Esophagus squamous epithelium (tissue), 5 donors: Measurements from ENCODE around the gene FGF1. TPM values are rescaled to one million over a fixed set of nuclear protein-coding genes. Genes with fewer than 3 reads are reported as not detected.

Experiments
- DNase-seq: peaks from one replicate; lab custom pipeline; 2025; lab: John Stamatoyannopoulos, UW
- H3K27ac ChIP-seq, 4 donors: fragments of 200-600 bp; sonication (generic); one replicate each; pipeline ENCODE4 v1.5.1; 2016 to 2019; ENCODE audit warnings: mild to moderate bottlenecking in 1 of 4
- H3K27me3 ChIP-seq, 4 donors: fragments of 200-600 bp; sonication (generic); 1 replicate in 3 of 4; 2 replicates in 1 of 4; pipeline versions ENCODE4 v1.5.1 to v1.6.0; 2017 to 2021; ENCODE audit warnings: antibody characterized with exemption in 1 of 4
- H3K36me3 ChIP-seq, 3 donors: fragments of 200-600 bp; sonication (generic); one replicate each; pipeline ENCODE4 v1.5.1; 2016 to 2019
- H3K4me1 ChIP-seq, 3 donors: fragments of 200-600 bp; sonication (generic); one replicate each; pipeline ENCODE4 v1.5.1; 2017 to 2019
- H3K4me3 ChIP-seq, 4 donors: fragments of 200-600 bp; sonication (generic); 1 replicate in 3 of 4; 2 replicates in 1 of 4; pipeline ENCODE4 v1.5.1; 2016 to 2019; ENCODE audit warnings: mild to moderate bottlenecking in 2 of 4, moderate library complexity in 1 of 4
- H3K9me3 ChIP-seq, 3 donors: fragments of 200-600 bp; sonication (generic); one replicate each; pipeline ENCODE4 v1.5.1; 2016 to 2019
- CTCF ChIP-seq, 6 experiments: fragments of 450-650 bp in 4 of 6; fragments of 200-600 bp in 2 of 6; sonication (generic) in 2 of 6; IDR thresholded peaks; one replicate each; pipeline ENCODE4 v1.5.1; 2016 to 2019; ENCODE audit warnings: antibody characterized with exemption in 6 of 6, mild to moderate bottlenecking in 4 of 6, moderate library complexity in 4 of 6
- POLR2A ChIP-seq, 4 donors: fragments of 450-650 bp; IDR thresholded peaks; one replicate each; pipeline ENCODE4 v1.6.1; 2017; ENCODE audit warnings: antibody characterized with exemption in 4 of 4, mild to moderate bottlenecking in 4 of 4, moderate library complexity in 3 of 4
- WGBS, 2 donors: methylation state at CpG; one replicate each; pipeline ENCODE4 v1.1.5; 2018; 5-methylcytosine and 5-hydroxymethylcytosine counted together
- intact Hi-C: fragments of 100-400 bp; cut with DNase I; formaldehyde crosslinking; loops from one replicate; pipeline ENCODE4 v1.15.0; 2022
- total RNA-seq, 4 donors: library from RNA; depleted of rRNA; stranded (reverse); fragments of >200 nt; gene quantifications; one replicate each; pipeline ENCODE4 v1.1.0, GENCODE V29; 2016
- donor health status: DM: yes; HTN: yes; CAD: no.

The FGF1 gene
- total RNA-seq, 4 donors from 2014 or later = 0.38 to 2.4 (median 1.6) TPM; not detected in 1

DNA sequence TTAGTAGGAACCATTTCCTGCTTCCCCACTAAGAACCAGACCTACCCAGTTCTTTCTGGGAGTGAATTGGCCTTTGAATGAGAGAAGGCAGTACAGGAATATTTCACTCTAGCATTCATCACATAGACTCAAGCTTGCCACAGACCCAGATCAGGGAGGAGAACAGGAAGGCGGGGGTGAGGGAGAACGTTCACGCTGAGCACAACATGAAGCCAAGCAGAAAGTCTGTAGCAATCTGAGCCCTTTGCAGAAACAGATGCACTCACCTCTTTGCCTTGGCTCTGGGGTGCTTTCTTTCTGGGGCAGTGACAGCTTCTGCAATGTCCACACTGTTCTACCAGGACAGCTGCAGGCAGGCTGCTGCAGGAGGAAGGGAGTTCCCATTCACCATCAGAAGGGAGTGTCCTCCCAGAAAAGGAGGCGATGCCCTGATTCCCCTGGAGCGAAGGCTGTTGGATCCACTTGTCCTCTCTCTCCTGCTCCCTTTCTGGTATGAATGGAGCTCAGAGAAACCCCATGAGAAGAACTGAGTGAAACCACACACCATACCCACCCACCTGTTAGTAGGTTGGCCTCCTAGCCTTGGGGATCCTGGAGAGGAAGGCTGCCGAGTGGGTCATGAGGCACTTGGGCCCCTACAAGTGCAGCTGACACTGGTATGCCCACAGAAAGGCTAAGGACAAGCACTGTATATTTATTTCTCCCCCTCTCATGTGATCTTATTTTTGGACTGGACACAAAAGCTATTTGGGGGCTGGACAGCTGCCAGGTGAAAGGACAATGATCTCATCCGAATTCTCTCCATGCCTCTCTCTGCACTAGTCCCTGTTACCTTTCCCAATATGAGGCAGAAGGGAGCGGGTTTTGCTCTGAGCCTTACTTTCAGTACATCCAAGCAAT, 11.7 kb upstream of the FGF1 start:
- peak overlapping the region; percentile 23 to 74 (median 62) for H3K27ac ChIP-seq
- no peak for DNase-seq
- TF ChIP-seq POLR2A (IDR thresholded peaks at IDR 0.05) (no peak), CTCF (IDR thresholded peaks at IDR 0.05) (no peak)
- 44 to 63% methylated on average over 5 to 7 of the region's 8 CpGs for WGBS, 2 donors
- intact Hi-C loops = loop anchor here (5.0 kb wide), 2 partner anchors 45 to 85 kb away; no protein-coding TSS in a partner anchor
- H3K36me3 ChIP-seq = no peaks in the 10 kb centered on the region
- peaks cover 0 to 3% (median 0%) of the 10 kb centered on the region in 4 donors for H3K27me3 ChIP-seq
- H3K9me3 ChIP-seq = no peaks in the 10 kb centered on the region
- no peak overlapping the region for H3K4me3 ChIP-seq
- H3K4me1 ChIP-seq = peaks cover 0 to 23% (median 23%) of the 10 kb centered on the region in 3 donors

DNA sequence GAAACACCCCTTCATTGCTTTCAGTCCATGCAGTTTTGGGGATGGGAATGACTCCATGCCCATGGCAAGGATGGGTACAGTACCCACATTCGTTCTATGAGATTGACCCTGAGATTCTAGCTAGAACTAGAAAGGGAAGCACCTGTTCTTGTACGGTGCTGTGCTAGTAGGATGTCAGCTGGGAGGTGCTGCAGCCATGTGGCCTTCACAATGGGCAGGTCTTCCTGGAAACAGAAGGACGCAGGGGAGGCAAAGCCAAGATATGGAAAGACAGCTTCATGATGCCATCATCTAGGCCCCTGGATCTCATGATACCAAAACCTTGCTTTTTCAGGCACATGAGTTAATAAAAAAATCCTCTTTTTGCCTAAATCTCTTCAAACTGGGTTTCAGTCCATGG, 10.5 kb upstream of the FGF1 start:
- TF ChIP-seq CTCF (IDR thresholded peaks at IDR 0.05) (no peak), POLR2A (IDR thresholded peaks at IDR 0.05) (no peak)
- no peak overlapping the region for H3K27ac ChIP-seq
- H3K4me1 ChIP-seq = peaks cover 0 to 23% (median 23%) of the 10 kb centered on the region in 3 donors
- no peaks in the 10 kb centered on the region for H3K36me3 ChIP-seq
- no peak for DNase-seq
- no peak overlapping the region for H3K4me3 ChIP-seq
- H3K9me3 ChIP-seq = no peaks in the 10 kb centered on the region
- intact Hi-C loops = loop anchor here (5.0 kb wide), 2 partner anchors 44 to 84 kb away; no protein-coding TSS in a partner anchor
- WGBS, 2 donors = 79 to 89% methylated on average over 2 to 3 of the region's 3 CpGs
- peaks cover 0 to 3% (median 0%) of the 10 kb centered on the region in 4 donors for H3K27me3 ChIP-seq

DNA sequence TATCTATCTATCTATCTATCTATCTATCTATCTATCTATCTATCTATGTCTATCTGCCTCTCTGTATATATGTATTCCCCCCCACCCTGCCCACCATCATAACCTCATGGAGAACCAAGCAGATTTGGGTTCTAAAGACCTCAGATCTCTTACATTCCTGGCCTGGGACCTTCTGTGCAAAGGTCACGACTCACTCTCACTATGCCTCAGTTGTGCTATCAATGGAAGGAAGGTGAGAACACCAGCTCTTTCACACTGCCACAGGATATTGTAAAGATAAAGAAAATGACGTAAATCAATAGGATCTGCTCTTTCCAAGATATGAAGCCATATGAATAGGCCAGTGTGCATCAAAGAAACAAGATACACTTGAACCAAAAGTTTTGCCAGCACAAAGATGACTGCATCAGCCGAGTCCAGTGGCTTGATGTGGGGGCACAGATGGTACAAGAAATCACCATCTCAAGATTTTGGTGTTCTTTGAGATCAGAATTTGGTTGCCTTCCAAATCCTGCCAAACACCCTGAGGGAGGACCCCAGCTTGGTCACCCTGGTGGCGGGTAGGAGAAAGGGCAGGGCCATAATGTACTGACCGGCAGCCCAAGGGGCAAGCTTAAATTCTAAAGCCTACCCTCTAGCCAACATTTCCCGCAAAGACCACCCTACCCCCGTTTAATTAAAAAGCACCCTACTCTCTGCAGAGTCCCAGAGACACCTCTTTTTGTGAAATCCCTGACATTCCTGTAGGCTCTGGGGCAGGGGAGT, 8.4 kb upstream of the FGF1 start:
- intact Hi-C loops = no loop called here

DNA sequence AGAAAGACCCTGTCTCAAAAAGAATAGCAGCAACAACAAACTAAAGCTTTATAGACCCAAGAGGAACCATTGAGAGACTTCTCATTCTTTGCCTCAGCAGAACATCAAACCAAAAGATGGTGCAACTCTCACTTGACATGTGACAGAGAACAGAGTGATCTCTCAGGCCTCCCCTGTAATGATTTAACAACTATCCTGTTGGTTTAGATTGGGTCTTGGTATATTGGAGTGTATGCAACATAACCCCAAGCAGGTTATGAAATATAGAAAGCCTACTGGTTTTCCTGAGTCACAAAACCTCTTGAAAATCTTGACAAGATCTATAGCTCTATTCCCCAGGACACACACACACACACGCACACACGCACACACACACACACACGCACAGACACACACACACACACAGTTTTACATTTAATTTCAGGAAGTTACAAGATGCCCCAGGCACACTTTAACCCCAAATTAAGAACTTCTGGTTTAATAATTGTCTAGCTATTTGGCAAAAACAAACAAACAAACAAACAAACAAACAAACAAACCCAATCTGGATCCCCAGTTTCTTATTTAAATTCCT, 6.5 kb upstream of the FGF1 start:
- H3K27me3 ChIP-seq = peaks cover 0 to 3% (median 0%) of the 10 kb centered on the region in 4 donors
- TF ChIP-seq CTCF (IDR thresholded peaks at IDR 0.05) (no peak), POLR2A (IDR thresholded peaks at IDR 0.05) (no peak)
- no peak overlapping the region for H3K4me3 ChIP-seq
- DNase-seq = no peak
- peaks cover 0 to 23% (median 7%) of the 10 kb centered on the region in 3 donors for H3K4me1 ChIP-seq
- WGBS, 2 donors = 75 to 83% methylated on average over 3 of the region's 3 CpGs
- intact Hi-C loops = no loop called here
- no peak overlapping the region for H3K27ac ChIP-seq
- H3K36me3 ChIP-seq = no peaks in the 10 kb centered on the region
- H3K9me3 ChIP-seq = no peaks in the 10 kb centered on the region

More for the DNA sequence above, 8.4 kb upstream of the FGF1 start:
- H3K27me3 ChIP-seq = peaks cover 0 to 3% (median 0%) of the 10 kb centered on the region in 4 donors
- no peaks in the 10 kb centered on the region for H3K36me3 ChIP-seq
- no peak for DNase-seq
- peaks cover 0 to 34% (median 23%) of the 10 kb centered on the region in 3 donors for H3K4me1 ChIP-seq
- no peak overlapping the region for H3K4me3 ChIP-seq
- no peak overlapping the region for H3K27ac ChIP-seq
- TF ChIP-seq POLR2A (IDR thresholded peaks at IDR 0.05) (no peak), CTCF (IDR thresholded peaks at IDR 0.05) (no peak)
- WGBS, 2 donors = 79 to 87% methylated on average over 3 to 7 of the region's 7 CpGs
- H3K9me3 ChIP-seq = no peaks in the 10 kb centered on the region
